ENCODE measurements around the gene SPAG9.
"Not testable (repeated sequence)": the region's sequence is repeated elsewhere in the genome, so short reads cannot be mapped to it uniquely, and the experiment has no call there.

SPAG9 gene

DNA sequence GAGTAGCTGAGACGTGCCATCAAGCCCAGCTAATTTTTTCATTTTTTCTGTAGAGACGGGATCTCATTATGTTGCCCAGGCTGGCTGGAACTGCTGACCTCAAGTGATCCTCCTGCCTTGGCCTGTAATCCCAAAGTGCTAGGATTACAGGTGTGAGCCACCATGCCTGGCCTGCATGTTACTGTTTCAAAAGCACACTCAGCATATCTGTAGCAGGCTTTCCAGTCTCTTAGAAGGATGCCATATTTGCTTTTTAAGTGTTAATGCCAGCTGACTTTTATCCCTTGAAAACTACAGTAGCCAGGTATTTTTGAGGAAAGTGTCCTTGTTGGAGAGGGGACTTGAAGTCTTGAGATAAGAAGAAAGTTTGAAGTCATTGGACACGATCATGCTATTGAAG, 15.3 kb upstream of the SPAG9 start:
- no peak for DNase-seq

- no peak for DNase-seq
Observed at GRCh38 chr17:51133365-51133764, 12.7 kb upstream of the SPAG9 start.

DNA sequence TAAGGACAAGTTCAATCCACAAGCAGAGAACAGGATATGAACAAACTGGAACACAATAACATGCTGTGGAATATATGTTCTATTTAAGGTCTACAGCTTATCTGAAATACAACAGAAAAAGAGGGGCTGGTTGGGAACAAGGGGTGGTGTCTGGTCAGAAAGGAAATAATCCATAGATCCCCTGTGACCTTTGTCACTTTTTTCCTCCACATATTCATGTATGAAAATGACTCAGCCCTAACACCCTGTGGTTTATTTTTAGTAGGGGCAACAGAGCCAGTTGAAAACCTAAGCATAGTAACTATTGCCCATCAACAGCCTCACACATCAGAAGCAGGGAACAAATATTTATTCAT, 12.3 kb upstream of the SPAG9 start:
- DNase-seq = no peak

GRCh38 chr17:51128076-51128475, 7.4 kb upstream of the SPAG9 start:
- DNase-seq = no peak

GRCh38 chr17:51124640-51125503, 4.2 kb upstream of the SPAG9 start:
- no peak for DNase-seq

DNA sequence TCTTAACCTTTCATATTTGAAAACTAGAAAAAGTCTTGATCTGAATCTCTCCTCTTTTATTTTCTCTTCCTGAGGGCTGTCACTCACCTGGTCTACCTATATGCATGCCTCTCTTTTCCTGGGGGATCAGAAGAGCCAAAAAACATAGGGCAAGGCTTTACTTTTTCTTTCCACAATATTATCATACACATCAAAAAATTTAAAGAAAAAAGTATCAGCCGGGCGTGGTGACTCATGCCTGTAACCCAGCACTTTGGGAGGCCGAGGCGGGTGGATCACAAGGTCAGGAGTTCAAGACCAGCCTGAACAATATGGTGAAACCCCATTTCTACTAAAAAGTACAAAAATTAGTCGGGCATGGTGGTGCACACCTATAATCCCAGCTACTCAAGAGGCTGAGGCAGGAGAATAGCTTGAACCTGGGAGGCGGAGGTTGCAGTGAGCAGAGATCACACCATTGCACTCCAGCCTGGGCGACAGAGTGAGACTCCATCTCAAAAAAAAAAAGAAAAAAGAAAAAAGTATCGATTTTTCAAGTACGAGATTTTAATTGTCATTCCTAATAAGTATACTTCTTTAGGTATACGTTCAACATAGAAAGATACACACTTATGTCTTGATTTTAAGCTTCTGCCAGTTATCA, 1.9 kb upstream of the SPAG9 start:
- DNase-seq = not testable (repeated sequence)

DNA sequence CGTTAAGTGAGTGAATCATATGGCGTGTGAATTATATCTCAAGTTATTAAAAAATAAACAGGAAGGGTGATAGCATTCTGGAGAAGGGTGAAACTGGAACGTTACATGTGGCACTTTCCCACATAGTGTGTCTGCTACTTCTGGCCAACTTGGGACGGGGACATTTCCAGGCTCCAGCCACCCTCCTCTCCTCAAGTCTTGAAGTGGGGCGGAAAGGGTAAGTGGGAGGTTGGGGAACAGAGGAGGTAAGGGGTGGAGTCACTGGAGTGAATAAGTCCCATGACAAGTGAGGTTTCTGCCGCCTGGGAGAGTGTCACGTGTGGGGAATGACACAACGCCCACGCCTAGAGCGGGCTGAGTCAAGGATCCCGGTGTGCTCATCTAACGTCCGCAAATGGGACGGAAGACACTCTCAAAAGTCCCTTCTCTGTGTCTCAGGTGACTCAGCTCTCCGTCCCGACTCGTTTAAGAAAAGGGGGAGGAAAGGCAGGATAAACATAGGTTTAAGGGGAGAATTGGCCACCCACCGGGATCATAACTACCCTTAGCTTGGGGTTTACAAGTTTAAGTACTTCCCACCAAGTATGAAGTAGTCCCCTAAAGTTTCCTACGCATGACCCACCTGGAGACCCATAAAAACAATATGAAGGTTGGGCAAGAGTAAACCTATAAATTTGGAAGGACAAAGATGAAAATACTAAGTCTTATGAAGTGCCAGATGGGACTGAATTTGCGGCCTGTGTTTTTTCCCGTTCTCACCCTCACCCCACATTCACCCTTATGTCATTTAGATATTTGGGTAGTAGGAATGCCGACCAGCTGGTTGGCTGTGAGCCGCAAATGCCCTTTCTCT, 1.2 kb upstream of the SPAG9 start:
- DNase-seq = no peak

GRCh38 chr17:51120357-51120738, 320 bp downstream of the SPAG9 start:
- DNase-seq = no peak

DNA sequence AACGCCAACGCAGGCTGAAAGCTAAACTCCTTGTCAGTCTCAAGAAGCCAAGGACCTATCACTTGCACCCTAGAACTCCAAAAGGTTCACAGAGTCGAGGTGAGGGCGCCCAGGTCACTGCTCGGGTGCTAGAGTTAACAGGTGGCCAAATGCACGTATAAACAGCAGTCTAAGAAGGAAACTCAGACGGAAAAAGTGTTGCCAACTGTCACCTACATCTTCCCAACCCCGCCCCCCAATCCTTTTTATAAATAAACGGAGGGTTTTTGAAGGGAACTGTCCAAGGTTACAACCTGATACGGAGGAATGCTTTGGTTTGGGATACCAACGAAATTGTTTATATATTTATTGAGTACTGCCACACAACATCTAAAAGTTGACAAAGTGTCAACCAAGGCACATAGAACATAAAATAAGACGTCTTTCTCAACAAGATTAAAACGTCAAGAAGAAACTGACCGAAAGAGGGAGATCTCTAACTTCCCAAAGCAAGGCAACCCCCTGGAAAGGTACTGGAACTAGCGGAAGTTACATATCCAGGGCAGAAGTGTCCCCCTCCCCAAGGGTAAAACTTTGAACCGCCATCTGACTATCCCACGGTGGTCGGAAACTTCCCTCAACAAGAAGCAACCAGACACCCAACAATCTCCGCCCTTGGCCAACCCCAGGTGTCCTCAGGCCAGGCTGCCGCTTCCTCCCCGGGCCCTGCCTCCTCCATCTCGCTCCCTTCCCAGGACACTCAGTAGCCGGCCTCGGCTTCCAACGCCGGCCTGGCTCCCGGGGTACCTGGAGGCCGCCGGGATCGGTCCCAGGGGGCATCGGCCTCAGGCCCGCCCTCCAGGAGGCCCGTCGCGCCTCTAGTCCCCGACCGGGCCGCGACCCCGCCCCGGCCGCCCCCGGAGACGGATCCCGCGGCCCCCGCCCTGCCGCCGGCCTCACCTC, 982 bp downstream of the SPAG9 start:
- no peak for DNase-seq

DNA sequence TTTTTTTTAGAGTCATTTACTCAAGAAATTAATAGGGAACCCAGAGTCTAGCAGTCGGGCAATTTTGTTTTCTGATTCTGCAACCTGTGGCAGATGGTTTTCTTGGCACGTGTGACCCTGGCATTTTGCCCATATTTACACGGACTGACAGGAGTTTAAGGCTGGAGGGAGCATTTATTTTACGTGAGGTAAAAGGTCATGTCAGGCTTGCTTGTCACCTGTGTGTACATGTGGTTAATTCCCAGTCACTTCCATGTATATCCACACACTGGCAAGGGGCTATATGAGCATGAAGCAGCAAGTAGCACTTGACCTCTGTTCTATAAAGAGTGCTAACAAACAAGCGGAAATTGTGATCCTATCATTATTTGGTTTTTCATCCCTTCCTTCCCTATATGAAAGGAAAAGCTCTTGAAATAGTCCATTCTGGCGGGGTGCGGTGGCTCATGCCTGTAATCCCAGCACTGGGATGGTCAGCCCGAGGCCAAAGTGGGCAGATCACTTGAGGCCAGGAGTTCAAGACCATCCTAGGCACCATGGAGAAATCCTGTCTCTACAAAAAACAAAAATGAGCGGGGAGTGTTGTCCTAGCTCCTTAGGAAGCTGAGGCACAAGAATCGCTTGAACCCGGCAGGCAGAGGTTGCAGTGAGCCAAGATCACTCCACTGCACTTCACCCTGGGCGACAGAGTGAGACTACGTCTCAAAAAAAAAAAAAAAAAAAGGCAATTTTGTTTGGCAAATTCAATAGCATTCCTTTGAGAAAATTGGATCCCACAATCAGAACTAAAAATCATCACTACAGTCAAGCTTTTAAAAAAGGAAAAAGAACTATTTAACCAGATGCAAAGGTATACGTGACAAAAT, 2.1 kb downstream of the SPAG9 start:
- peak; percentile 90 for DNase-seq

- no peak for DNase-seq
Observed at GRCh38 chr17:51115179-51115578, 5.5 kb downstream of the SPAG9 start.

DNA sequence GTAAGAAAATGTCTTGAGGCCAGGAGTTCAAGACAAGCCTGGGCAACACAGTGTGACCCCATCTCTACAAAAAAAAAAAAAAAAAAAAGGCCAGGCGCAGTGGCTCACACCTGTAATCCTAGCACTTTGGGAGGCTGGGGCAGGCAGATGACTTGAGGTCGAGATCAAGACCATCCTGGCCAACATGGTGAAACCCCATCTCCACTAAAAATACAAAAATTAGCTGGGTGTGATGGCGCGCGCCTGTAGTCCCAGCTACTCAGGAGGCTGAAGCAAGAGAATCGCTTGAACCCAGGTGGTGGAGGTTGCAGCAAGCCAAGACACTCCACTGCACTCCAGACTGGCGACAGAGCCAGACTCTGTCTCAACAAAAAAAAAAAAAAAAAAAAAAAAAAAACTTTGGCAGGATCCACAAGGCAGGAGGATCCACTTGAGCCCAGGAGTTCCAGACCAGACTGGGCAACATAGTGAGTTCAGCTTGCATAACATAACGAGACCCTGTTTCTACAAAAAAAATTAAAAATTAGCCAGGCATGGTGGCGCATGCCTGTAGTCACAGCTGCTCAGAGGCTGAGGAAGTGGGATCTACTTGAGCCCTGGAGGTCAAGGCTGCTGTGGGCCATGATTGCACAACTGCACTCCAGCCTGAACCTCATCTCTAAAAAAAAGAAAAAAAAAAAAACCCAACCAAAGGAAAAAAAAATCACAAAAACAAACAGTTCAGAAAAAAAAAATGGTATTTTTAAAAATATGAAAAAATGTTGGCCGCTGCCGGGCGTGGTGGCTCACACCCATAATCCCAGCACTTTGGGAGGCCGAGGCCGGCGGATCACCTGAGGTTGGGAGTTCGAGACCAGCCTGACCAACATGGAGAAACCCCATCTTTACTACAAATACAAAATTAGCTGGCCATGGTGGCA, 8.1 kb downstream of the SPAG9 start:
- DNase-seq = not testable (repeated sequence)

DNA sequence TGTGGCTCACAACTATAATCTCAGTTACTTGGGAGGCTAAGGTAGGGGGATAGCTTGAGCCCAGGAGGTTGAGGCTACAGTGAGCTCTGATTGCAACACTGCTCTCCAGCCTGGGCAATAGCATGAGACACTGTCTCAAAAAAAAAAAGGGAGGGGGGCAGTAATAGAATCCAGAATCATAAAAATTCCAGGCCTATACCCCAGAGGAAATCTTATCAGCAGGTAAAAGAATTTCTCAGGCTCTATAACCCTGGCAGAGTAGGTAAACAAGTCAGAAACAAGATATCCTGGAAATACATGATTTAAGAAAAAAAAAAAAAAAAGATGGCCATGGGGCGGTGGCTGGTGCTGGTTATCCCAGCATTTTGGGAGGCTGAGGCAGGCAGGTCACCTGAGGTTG, 12.9 kb downstream of the SPAG9 start:
- no peak for DNase-seq

DNA sequence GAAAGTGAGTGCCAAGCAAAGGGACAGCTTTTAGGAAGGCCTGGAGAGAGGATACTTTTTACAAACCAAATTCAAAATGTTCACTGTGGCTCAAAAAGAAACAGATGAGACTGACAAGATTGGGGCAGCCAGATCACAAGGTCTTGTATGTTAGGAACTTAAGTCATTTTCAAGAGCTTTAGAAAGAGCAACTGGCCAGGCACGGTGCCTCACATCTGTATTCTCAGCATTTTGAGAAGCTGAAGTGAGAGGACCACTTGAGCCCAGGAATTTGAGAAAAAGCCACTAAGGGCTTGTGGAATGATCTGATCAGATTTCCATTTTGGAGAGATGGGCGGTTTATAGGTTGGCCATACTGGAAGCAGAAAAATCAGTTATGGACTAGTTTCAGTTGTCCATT, 17.2 kb downstream of the SPAG9 start:
- no peak for DNase-seq

- DNase-seq = no peak
Observed at GRCh38 chr17:51103050-51103449, 17.6 kb downstream of the SPAG9 start.

GRCh38 chr17:51097708-51098446, 22.8 kb downstream of the SPAG9 start:
- DNase-seq = no peak

GRCh38 chr17:51091635-51092034, 29.0 kb downstream of the SPAG9 start:
- no peak for DNase-seq

- DNase-seq = not testable (repeated sequence)
Observed at GRCh38 chr17:51088868-51089267, 31.8 kb downstream of the SPAG9 start.

DNA sequence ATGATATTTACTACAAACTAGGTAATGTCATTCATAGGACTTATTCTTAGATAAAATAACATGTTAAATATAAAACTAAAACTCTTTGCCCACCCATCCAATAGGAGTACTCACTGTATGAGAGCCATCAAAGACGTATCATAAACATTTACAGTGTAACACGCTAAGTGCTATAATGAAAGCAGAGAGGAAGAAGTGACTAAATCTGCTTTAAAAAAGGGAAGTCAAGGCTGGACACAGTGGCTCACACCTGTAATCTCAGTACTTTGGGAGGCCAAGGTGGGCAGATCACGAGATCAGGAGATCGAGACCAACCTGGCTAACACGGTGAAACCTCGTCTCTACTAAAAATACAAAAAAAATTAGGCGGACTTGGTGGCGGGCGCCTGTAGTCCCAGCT, 32.4 kb downstream of the SPAG9 start:
- DNase-seq = no peak

All from NCI-H1092 (cell line).